Upper lobe of left lung (tissue), 4 donors: ENCODE data around the gene PBX3.

Experiments
- EP300 ChIP-seq, 4 donors: sonication (generic); formaldehyde crosslinking; IDR thresholded peaks; one replicate each; pipeline ENCODE4 v1.5.1; 2017; ENCODE audit warnings: antibody characterized with exemption in 4 of 4, control low read depth in 2 of 4
- POLR2A ChIP-seq, 4 donors: fragments of 450-650 bp; IDR thresholded peaks; one replicate each; pipeline ENCODE4 v1.5.1; 2016 to 2017; ENCODE audit warnings: antibody characterized with exemption in 4 of 4, mild to moderate bottlenecking in 2 of 4
- POLR2AphosphoS5 ChIP-seq, 2 donors: sonication (generic); formaldehyde crosslinking; IDR thresholded peaks; one replicate each; pipeline ENCODE4 v1.5.1; 2017; ENCODE audit warnings: antibody characterized with exemption in 2 of 2
- TF ChIP-seq, protein P1 (sequence below), 6 experiments: fragments of 450-650 bp in 4 of 6; fragments of 200-600 bp in 2 of 6; sonication (generic) in 2 of 6; IDR thresholded peaks; one replicate each; pipeline ENCODE4 v1.5.1; 2016 to 2019; ENCODE audit warnings: antibody characterized with exemption in 6 of 6

GRCh38 chr9:125969462-125969861, 222.3 kb downstream of the PBX3 start:
- TF ChIP-seq POLR2A (IDR thresholded peaks at IDR 0.05), result no peak
- TF ChIP-seq, protein P1, sequence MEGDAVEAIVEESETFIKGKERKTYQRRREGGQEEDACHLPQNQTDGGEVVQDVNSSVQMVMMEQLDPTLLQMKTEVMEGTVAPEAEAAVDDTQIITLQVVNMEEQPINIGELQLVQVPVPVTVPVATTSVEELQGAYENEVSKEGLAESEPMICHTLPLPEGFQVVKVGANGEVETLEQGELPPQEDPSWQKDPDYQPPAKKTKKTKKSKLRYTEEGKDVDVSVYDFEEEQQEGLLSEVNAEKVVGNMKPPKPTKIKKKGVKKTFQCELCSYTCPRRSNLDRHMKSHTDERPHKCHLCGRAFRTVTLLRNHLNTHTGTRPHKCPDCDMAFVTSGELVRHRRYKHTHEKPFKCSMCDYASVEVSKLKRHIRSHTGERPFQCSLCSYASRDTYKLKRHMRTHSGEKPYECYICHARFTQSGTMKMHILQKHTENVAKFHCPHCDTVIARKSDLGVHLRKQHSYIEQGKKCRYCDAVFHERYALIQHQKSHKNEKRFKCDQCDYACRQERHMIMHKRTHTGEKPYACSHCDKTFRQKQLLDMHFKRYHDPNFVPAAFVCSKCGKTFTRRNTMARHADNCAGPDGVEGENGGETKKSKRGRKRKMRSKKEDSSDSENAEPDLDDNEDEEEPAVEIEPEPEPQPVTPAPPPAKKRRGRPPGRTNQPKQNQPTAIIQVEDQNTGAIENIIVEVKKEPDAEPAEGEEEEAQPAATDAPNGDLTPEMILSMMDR (IDR thresholded peaks at IDR 0.05), result no peak
- no peak for TF ChIP-seq EP300 (IDR thresholded peaks at IDR 0.05)
- no peak for TF ChIP-seq POLR2AphosphoS5 (IDR thresholded peaks at IDR 0.05)
